K562 (cell line): ENCODE data around the gene UGT1A10. TPM values are rescaled to one million over a fixed set of nuclear protein-coding genes. Genes with fewer than 3 reads are reported as not detected.

Experiments used
- ATAC-seq: fragments of 200-7000 bp; cut with Tn5 transposase; 3 replicates; pipeline ENCODE4 v1.9.1; 2020; ENCODE audit warnings: moderate library complexity
- BruUV-seq: library from RNA; stranded (reverse); fragments of 400-500 nt; replicated peaks from 2 replicates; lab custom pipeline; 2021; lab: Mats Ljungman, UMichigan
- CTCF ChIA-PET: fragments of 300-600 bp; formaldehyde crosslinking; extraction: SDS; loops from one replicate; lab custom pipeline; 2021; ENCODE audit warnings: low intra/inter-chr PET ratio; lab: Yijun Ruan, JAX
- POLR2A ChIA-PET: fragments of 300-600, 350-650 bp; sonication (Branson Sonifier 250); formaldehyde crosslinking; extraction: SDS; loops from one replicate; lab custom pipeline; 2021; ENCODE audit warnings: antibody characterized with exemption, inconsistent platforms; lab: Yijun Ruan, JAX
- DNase-seq, 4 experiments: peaks; one replicate each; pipeline versions ENCODE4 v3.0.0 to v3.0.0-alpha.2; 2011 to 2018; ENCODE audit warnings: low spot score in 3 of 4, mixed read lengths in 3 of 4; ENCODE audit errors: extremely low read depth in 1 of 4
- FAIRE-seq: peaks from 2 replicates; lab custom pipeline; 2011; peaks lifted over from hg19 to GRCh38; lab: Jason Lieb, UNC
- H2AFZ ChIP-seq: 2 replicates; pipeline ENCODE4 v1.6.0; 2011; ENCODE audit warnings: low read depth, low read length, control low read depth, inconsistent platforms
- H3K27ac ChIP-seq: fragments of 200-600 bp; 3 replicates; pipeline ENCODE4 v1.8.0; 2011; ENCODE audit warnings: low read depth, mild to moderate bottlenecking, control low read depth, inconsistent platforms, low read length, moderate library complexity, mixed read lengths; ENCODE audit errors: extremely low read depth
- H3K27me3 ChIP-seq, 2 experiments: fragments of 300-600 bp in 1 of 2; 2 replicates in 1 of 2; 3 replicates in 1 of 2; pipeline versions ENCODE4 v1.6.0 to v1.8.0; 2011; ENCODE audit warnings: inconsistent platforms in 2 of 2, low read length in 2 of 2, mild to moderate bottlenecking in 1 of 2, mixed read lengths in 1 of 2, moderate library complexity in 1 of 2; ENCODE audit not compliant: control insufficient read depth in 2 of 2, insufficient read depth in 2 of 2
- H3K36me3 ChIP-seq: fragments of 300-600 bp; 3 replicates; pipeline ENCODE4 v1.8.0; 2011; ENCODE audit warnings: mild to moderate bottlenecking, low read length, inconsistent platforms; ENCODE audit not compliant: control insufficient read depth, insufficient read depth
- H3K4me1 ChIP-seq, 2 experiments: fragments of 200-600 bp in 1 of 2; replicated peaks in 1 of 2; 2 replicates in 1 of 2; 3 replicates in 1 of 2; pipeline versions ENCODE4 v1.5.1 to v1.8.0; 2011; ENCODE audit warnings: inconsistent platforms in 2 of 2, low read length in 2 of 2, mild to moderate bottlenecking in 1 of 2, mixed read lengths in 1 of 2, moderate library complexity in 1 of 2; ENCODE audit not compliant: control insufficient read depth in 2 of 2, insufficient read depth in 2 of 2
- H3K4me2 ChIP-seq: 2 replicates; pipeline ENCODE4 v1.6.1; 2011; ENCODE audit warnings: low read length, control low read depth, inconsistent platforms, mixed read lengths; ENCODE audit not compliant: insufficient read depth
- H3K4me3 ChIP-seq: fragments of 200-600 bp; sonication (generic), shearing (Covaris generic); 2 replicates; pipeline ENCODE4 v1.5.1; 2016; ENCODE audit warnings: control low read depth, inconsistent platforms
- H3K79me2 ChIP-seq: fragments of 200-600 bp; 3 replicates; pipeline ENCODE4 v1.8.0; 2011; ENCODE audit warnings: low read length, inconsistent platforms; ENCODE audit not compliant: control insufficient read depth, insufficient read depth
- H3K9ac ChIP-seq, 2 experiments: 2 replicates each; pipeline versions ENCODE4 v1.6.0 to v1.6.1; 2011; ENCODE audit warnings: low read depth in 2 of 2, low read length in 2 of 2, control low read depth in 1 of 2, inconsistent platforms in 1 of 2, mild to moderate bottlenecking in 1 of 2, mixed read lengths in 1 of 2; ENCODE audit not compliant: insufficient read depth in 1 of 2
- H3K9me1 ChIP-seq: one replicate; pipeline ENCODE4 v1.6.0; 2011; ENCODE audit warnings: inconsistent platforms, mild to moderate bottlenecking, low read length, moderate library complexity; ENCODE audit not compliant: control insufficient read depth, insufficient read depth
- H3K9me3 ChIP-seq: replicated peaks from 2 replicates; pipeline ENCODE4 v1.5.1; 2011; ENCODE audit warnings: low read depth, low read length, inconsistent platforms; ENCODE audit not compliant: control insufficient read depth, insufficient read depth
- H4K20me1 ChIP-seq: replicated peaks from 2 replicates; pipeline ENCODE4 v1.6.1; 2011; ENCODE audit warnings: low read length, inconsistent platforms, mixed read lengths; ENCODE audit not compliant: control insufficient read depth, insufficient read depth
- WGBS: fragments of 100-300 bp; shearing (Covaris generic); methylation state at CpG from one replicate; pipeline ENCODE4 v1.1.6; 2016; ENCODE audit warnings: low coverage, mixed read lengths; ENCODE audit not compliant: insufficient coverage; ENCODE audit errors: missing lambda C conversion rate; 5-methylcytosine and 5-hydroxymethylcytosine counted together
- in situ Hi-C: fragments of 300-500 bp; cut with MboI; formaldehyde crosslinking; loops from 4 replicates; pipeline ENCODE4 v1.15.0; 2018; ENCODE audit warnings: inconsistent platforms, mixed read lengths
- intact Hi-C: fragments of 100-400 bp; cut with micrococcal nuclease; formaldehyde crosslinking; loops from 2 replicates; pipeline ENCODE4 v1.14.2; 2022
- polyA plus RNA-seq, 8 experiments: library from polyadenylated mRNA; depleted of rRNA in 4 of 8; stranded (reverse) in 5 of 8; unstranded in 3 of 8; fragments of >200 nt; fragmentation: Nextera tagmentation in 2 of 8; fragmentation: Illumina TruSeq in 1 of 8; extraction: Ambion mirVana in 2 of 8; extraction: Trizol in 1 of 8; gene quantifications; 2 replicates each; pipeline versions ENCODE4 v1.2.1 to v1.2.3, GENCODE V29; 2011 to 2014; ENCODE audit warnings: inconsistent platforms in 1 of 8, missing spikeins in 1 of 8
- total RNA-seq, 7 experiments: library from RNA; depleted of rRNA in 6 of 7; stranded (reverse); fragments of >200 nt in 6 of 7; fragmentation: Illumina TruSeq in 2 of 7; extraction: Trizol in 2 of 7; gene quantifications; 2 replicates each; pipeline versions ENCODE4 v1.2.1 to v1.2.3, GENCODE V29; 2011 to 2021; ENCODE audit warnings: low replicate concordance in 1 of 7
- TF ChIP-seq, protein P1 (sequence below): fragments of 450-650 bp; formaldehyde crosslinking; IDR thresholded peaks from 2 replicates; pipeline ENCODE4 v1.4.0; 2020; ENCODE audit warnings: mild to moderate bottlenecking, mixed read lengths

The UGT1A10 gene
- total and polyA plus RNA-seq, 9 of the 15 experiments (the other 6 are each of a cell fraction or from before 2014, with no cell fraction given): not detected

DNA sequence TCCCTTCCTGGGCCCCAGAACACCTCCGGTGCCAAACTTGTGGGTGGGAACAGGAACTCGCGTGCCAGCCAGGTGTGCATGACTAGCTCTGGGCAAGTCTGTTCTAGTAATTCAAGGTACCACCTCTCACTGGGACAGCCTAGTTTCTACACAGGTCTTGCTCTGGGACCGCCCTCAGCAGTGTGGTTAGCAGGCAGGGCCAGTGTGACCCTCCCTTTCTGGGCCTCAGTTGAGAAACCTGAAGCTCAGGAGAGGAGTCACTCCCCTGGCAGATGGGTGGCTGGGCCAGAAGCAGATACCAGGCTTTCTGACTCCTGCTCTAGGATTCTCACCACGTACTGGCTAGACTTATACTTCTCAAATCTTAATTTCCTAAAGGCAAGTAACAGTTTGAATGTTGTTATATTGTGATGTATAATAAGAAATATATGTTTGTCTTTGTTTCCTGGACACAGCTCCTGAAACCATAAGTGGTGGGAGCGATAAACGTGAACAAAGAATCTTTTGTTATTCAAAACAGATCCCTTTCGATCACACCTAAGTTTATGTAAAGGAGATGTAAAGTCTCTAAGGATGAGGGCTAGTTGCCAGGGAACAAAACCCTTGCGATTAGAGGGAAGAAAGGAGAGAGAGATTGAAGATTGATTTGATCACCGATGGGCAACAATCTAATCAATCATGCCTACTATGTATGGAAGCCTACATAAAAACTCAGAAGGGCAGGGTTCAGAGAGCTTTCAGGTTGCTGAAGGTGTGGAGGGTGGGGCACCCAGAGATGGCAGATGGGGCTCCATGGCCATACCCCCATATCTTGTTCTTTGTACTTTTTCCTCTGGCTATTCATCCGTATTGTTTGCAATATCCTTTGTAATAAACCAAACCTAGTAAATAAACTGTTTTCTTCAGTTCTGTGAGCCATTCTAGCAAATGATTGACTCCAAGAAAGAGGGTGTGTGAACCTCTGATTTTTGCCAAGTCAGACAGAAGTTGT, 55.5 kb downstream of the UGT1A10 start:
- DNase-seq (no peak), FAIRE-seq (no peak), ATAC-seq (no peak)
- WGBS: 27% methylated on average over 11 of the region's 11 CpGs
- ChIA-PET CTCF (no interaction called here), POLR2A (interaction anchor here (0.7 to 1.8 kb wide), 2 partner anchors 12 to 19 kb away, joined by 3 to 5 read pairs; no protein-coding TSS in a partner anchor)
- TF ChIP-seq, protein P1, sequence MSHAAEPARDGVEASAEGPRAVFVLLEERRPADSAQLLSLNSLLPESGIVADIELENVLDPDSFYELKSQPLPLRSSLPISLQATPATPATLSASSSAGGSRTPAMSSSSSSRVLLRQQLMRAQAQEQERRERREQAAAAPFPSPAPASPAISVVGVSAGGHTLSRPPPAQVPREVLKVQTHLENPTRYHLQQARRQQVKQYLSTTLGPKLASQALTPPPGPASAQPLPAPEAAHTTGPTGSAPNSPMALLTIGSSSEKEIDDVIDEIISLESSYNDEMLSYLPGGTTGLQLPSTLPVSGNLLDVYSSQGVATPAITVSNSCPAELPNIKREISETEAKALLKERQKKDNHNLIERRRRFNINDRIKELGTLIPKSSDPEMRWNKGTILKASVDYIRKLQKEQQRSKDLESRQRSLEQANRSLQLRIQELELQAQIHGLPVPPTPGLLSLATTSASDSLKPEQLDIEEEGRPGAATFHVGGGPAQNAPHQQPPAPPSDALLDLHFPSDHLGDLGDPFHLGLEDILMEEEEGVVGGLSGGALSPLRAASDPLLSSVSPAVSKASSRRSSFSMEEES: no peak
- H3K4me2 ChIP-seq: no peak overlapping the region
- no peaks in the 10 kb centered on the region for H3K79me2 ChIP-seq
- H3K36me3 ChIP-seq: no peaks in the 10 kb centered on the region
- BruUV-seq: no TSS peak
- H3K9me1 ChIP-seq: no peaks in the 10 kb centered on the region
- intact Hi-C loops: no loop called here
- no peaks in the 10 kb centered on the region for H3K9me3 ChIP-seq
- H4K20me1 ChIP-seq: no peaks in the 10 kb centered on the region; the same call in 1 of the 2 replicates
- no peak overlapping the region for H3K4me3 ChIP-seq
- peaks cover 0 to 8% of the 10 kb centered on the region in 2 experiments; a peak in 3 of 5 replicates for H3K27me3 ChIP-seq
- in situ Hi-C loops: no loop called here
- H3K27ac ChIP-seq: no peak overlapping the region
- no peak overlapping the region for H2AFZ ChIP-seq
- H3K4me1 ChIP-seq: no peaks in the 10 kb centered on the region
- H3K9ac ChIP-seq: no peak overlapping the region
